ENCODE measurements around the gene ZNF836. TPM values are rescaled to one million over a fixed set of nuclear protein-coding genes. Genes with fewer than 3 reads are reported as not detected.

Gene ZNF836
- total and polyA plus RNA-seq, 2 of the 13 experiments (the other 11 are each of a cell fraction or from before 2014, with no cell fraction given) = 1.6 to 5.3 TPM

- no peak for TF ChIP-seq ZFP37 (CRISPR knock-in tag; IDR thresholded peaks at IDR 0.05; ENCODE audit: borderline replicate concordance)
- TF ChIP-seq HNRNPK (IDR thresholded peaks at IDR 0.05; ENCODE audit: low read depth, low read length, poor library complexity, severe bottlenecking) = no peak
- no peak for TF ChIP-seq ZBTB7B (CRISPR knock-in tag; IDR thresholded peaks at IDR 0.05)
- TF ChIP-seq ZNF883 (CRISPR knock-in tag; IDR thresholded peaks at IDR 0.05; ENCODE audit: not compliant biosample characterization) = peak; percentile 12
- 0 out of 2 replicates have a peak, but pooled peaks have one; percentile 1 for TF ChIP-seq ZNF274 (CRISPR knock-in tag; IDR thresholded peaks at IDR 0.05)
- no peak for TF ChIP-seq MAFF (IDR thresholded peaks at IDR 0.05; ENCODE audit: low read depth, low read length)
- no peak for TF ChIP-seq ZNF777 (CRISPR knock-in tag; IDR thresholded peaks at IDR 0.05)
- no peak; the same call in 1 of the 2 replicates for TF ChIP-seq ZNF761 (CRISPR knock-in tag; conservative IDR thresholded peaks at IDR 0.05)
- TF ChIP-seq MED13 (CRISPR knock-in tag; IDR thresholded peaks at IDR 0.05) = no peak
- peak; percentile 50; the same call in 1 of the 2 replicates for TF ChIP-seq YEATS4 (CRISPR knock-in tag; IDR thresholded peaks at IDR 0.05; ENCODE audit: borderline replicate concordance)
- TF ChIP-seq ZNF773 (CRISPR knock-in tag; IDR thresholded peaks at IDR 0.05; ENCODE audit: borderline replicate concordance) = no peak
- TF ChIP-seq, protein P1, sequence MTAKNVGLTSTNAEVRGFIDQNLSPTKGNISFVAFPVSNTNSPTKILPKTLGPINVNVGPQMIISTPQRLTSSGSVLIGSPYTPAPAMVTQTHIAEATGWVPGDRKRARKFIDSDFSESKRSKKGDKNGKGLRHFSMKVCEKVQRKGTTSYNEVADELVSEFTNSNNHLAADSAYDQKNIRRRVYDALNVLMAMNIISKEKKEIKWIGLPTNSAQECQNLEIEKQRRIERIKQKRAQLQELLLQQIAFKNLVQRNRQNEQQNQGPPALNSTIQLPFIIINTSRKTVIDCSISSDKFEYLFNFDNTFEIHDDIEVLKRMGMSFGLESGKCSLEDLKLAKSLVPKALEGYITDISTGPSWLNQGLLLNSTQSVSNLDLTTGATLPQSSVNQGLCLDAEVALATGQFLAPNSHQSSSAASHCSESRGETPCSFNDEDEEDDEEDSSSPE (CRISPR knock-in tag; IDR thresholded peaks at IDR 0.05) = 0 out of 2 replicates have a peak, but pooled peaks have one; percentile 10
- TF ChIP-seq NFKB2 (CRISPR knock-in tag; IDR thresholded peaks at IDR 0.05; ENCODE audit: borderline replicate concordance) = no peak
- TF ChIP-seq ZNF703 (CRISPR knock-in tag; IDR thresholded peaks at IDR 0.05; ENCODE audit: borderline replicate concordance) = no peak
- no peak for TF ChIP-seq EP300 (IDR thresholded peaks at IDR 0.05; ENCODE audit: low read depth in 2 of 2, low read length in 2 of 2)
- no peak for TF ChIP-seq EP300 (CRISPR knock-in tag; IDR thresholded peaks at IDR 0.05; ENCODE audit: borderline replicate concordance)
- no peak for TF ChIP-seq ZNF280D (CRISPR knock-in tag; IDR thresholded peaks at IDR 0.05)
- no peak for TF ChIP-seq EEA1 (CRISPR knock-in tag; IDR thresholded peaks at IDR 0.05; ENCODE audit: borderline replicate concordance)
- TF ChIP-seq ZNF720 (CRISPR knock-in tag; IDR thresholded peaks at IDR 0.05) = no peak
- TF ChIP-seq ETV5 (CRISPR knock-in tag; IDR thresholded peaks at IDR 0.05; ENCODE audit: borderline replicate concordance) = no peak
- peak; percentile 43; the same call in 1 of the 2 replicates for TF ChIP-seq ZXDC (CRISPR knock-in tag; IDR thresholded peaks at IDR 0.05)
Measured at GRCh38 chr19:52138278-52138982, 33.0 kb downstream of the ZNF836 start (continued).

Data from HepG2 (cell line).